HepG2 (cell line): ENCODE measurements around the gene SMAD3. TPM values are rescaled to one million over a fixed set of nuclear protein-coding genes. Genes with fewer than 3 reads are reported as not detected.

ENCODE experiments used
- ATAC-seq: fragments of 200-7000 bp; cut with Tn5 transposase; 3 replicates; pipeline ENCODE4 v1.9.1; 2020; ENCODE audit warnings: mild to moderate bottlenecking, moderate library complexity
- BruUV-seq: library from RNA; stranded (reverse); fragments of 400-500 nt; replicated peaks from 2 replicates; lab custom pipeline; 2021; lab: Mats Ljungman, UMichigan
- CTCF ChIA-PET: fragments of 300-600 bp; formaldehyde crosslinking; extraction: SDS; loops from one replicate; lab custom pipeline; 2021; ENCODE audit warnings: low total read pairs, inconsistent platforms, low intra/inter-chr PET ratio; lab: Yijun Ruan, JAX
- POLR2A ChIA-PET: fragments of 350-600 bp; sonication (Branson Sonifier 250); formaldehyde crosslinking; loops from one replicate; lab custom pipeline; 2020; ENCODE audit warnings: antibody characterized with exemption, inconsistent platforms; lab: Yijun Ruan, JAX
- DNase-seq: peaks from one replicate; pipeline ENCODE4 v3.0.0-alpha.2; 2015; ENCODE audit warnings: low spot score
- FAIRE-seq: peaks from 3 replicates; lab custom pipeline; 2011; peaks lifted over from hg19 to GRCh38; lab: Jason Lieb, UNC
- H2AFZ ChIP-seq: one replicate; pipeline ENCODE4 v1.6.1; 2011; ENCODE audit warnings: low read length, inconsistent platforms
- H3K27ac ChIP-seq: fragments of 300-600 bp; 3 replicates; pipeline ENCODE4 v1.8.0; 2011; ENCODE audit warnings: mixed run types, mild to moderate bottlenecking, mixed read lengths, low read length, inconsistent platforms; ENCODE audit not compliant: insufficient read depth; ENCODE audit errors: extremely low read length
- H3K27me3 ChIP-seq, 2 experiments: fragments of 200-600 bp in 1 of 2; 2 replicates in 1 of 2; 3 replicates in 1 of 2; pipeline versions ENCODE4 v1.6.0 to v1.8.0; 2011; ENCODE audit warnings: low read length in 2 of 2, mild to moderate bottlenecking in 2 of 2, moderate library complexity in 2 of 2, inconsistent platforms in 1 of 2; ENCODE audit not compliant: insufficient read depth in 2 of 2, control insufficient read depth in 1 of 2
- H3K36me3 ChIP-seq, 2 experiments: fragments of 200-600 bp in 1 of 2; replicated peaks in 1 of 2; 2 replicates in 1 of 2; 3 replicates in 1 of 2; pipeline versions ENCODE4 v1.5.1 to v1.8.0; 2011; ENCODE audit warnings: low read length in 2 of 2, inconsistent platforms in 1 of 2; ENCODE audit not compliant: insufficient read depth in 2 of 2, control insufficient read depth in 1 of 2
- H3K4me1 ChIP-seq: 2 replicates; pipeline ENCODE4 v1.5.1; 2012; ENCODE audit warnings: low read length, inconsistent platforms; ENCODE audit not compliant: insufficient read depth
- H3K4me2 ChIP-seq: 2 replicates; pipeline ENCODE4 v1.6.0; 2011; ENCODE audit warnings: low read depth, low read length, inconsistent platforms
- H3K4me3 ChIP-seq, 3 experiments: fragments of 200-600 bp in 1 of 3; sonication (generic), shearing (Covaris generic) in 1 of 3; replicated peaks in 1 of 3; 2 replicates each; pipeline ENCODE4 v1.5.1; 2011 to 2016; ENCODE audit warnings: low read length in 3 of 3, inconsistent platforms in 2 of 3, low read depth in 2 of 3, mild to moderate bottlenecking in 2 of 3, control low read depth in 1 of 3, mixed read lengths in 1 of 3; ENCODE audit not compliant: insufficient read depth in 1 of 3
- H3K79me2 ChIP-seq: one replicate; pipeline ENCODE4 v1.6.1; 2011; ENCODE audit warnings: low read length, inconsistent platforms; ENCODE audit not compliant: insufficient read depth
- H3K9ac ChIP-seq: 2 replicates; pipeline ENCODE4 v1.6.0; 2011; ENCODE audit warnings: mild to moderate bottlenecking, low read depth, low read length, inconsistent platforms; ENCODE audit not compliant: insufficient read depth
- H3K9me3 ChIP-seq: 2 replicates; pipeline ENCODE4 v1.5.1; 2012; ENCODE audit warnings: mild to moderate bottlenecking, low read length
- H4K20me1 ChIP-seq: 2 replicates; pipeline ENCODE4 v1.6.0; 2011; ENCODE audit warnings: inconsistent platforms, mild to moderate bottlenecking, low read length, moderate library complexity; ENCODE audit not compliant: insufficient read depth
- BRCA1 ChIP-seq: sonication (generic); formaldehyde crosslinking; IDR thresholded peaks from 2 replicates; pipeline ENCODE4 v1.4.0; 2020; ENCODE audit warnings: missing genetic modification reagents
- ETS1 ChIP-seq: sonication (generic); formaldehyde crosslinking; IDR thresholded peaks from 2 replicates; pipeline ENCODE4 v1.4.0; 2020; ENCODE audit warnings: missing genetic modification reagents
- GTF2F1 ChIP-seq: fragments of 150-350 bp; IDR thresholded peaks from 2 replicates; pipeline ENCODE4 v1.6.1; 2014; ENCODE audit warnings: low read length
- HOXA5 ChIP-seq: sonication (generic); formaldehyde crosslinking; IDR thresholded peaks from 2 replicates; pipeline ENCODE4 v1.4.0; 2020; ENCODE audit warnings: missing genetic modification reagents
- IKZF1 ChIP-seq: fragments of 450-650 bp; IDR thresholded peaks from 2 replicates; pipeline ENCODE4 v1.7.1; 2016
- IKZF5 ChIP-seq: IDR thresholded peaks from 2 replicates; pipeline ENCODE4 v1.6.1; 2018; ENCODE audit warnings: missing genetic modification reagents, mild to moderate bottlenecking, missing compliant biosample characterization
- JUND ChIP-seq: sonication (generic); formaldehyde crosslinking; IDR thresholded peaks from 2 replicates; pipeline ENCODE4 v1.8.0; 2022; ENCODE audit warnings: mild to moderate bottlenecking, missing genetic modification reagents
- NFE2L1 ChIP-seq: sonication (generic); formaldehyde crosslinking; IDR thresholded peaks from 2 replicates; pipeline ENCODE4 v1.4.0; 2020; ENCODE audit warnings: missing genetic modification reagents, mild to moderate bottlenecking, borderline replicate concordance
- PBX3 ChIP-seq: sonication (generic); formaldehyde crosslinking; IDR thresholded peaks from 2 replicates; pipeline ENCODE4 v1.8.1; 2023; ENCODE audit warnings: missing genetic modification reagents, inconsistent platforms, borderline replicate concordance
- REL ChIP-seq: sonication (generic); formaldehyde crosslinking; conservative IDR thresholded peaks from 2 replicates; pipeline ENCODE4 v1.8.0; 2022; ENCODE audit warnings: mild to moderate bottlenecking, missing genetic modification reagents, moderate library complexity
- SMAD9 ChIP-seq: sonication (generic); formaldehyde crosslinking; IDR thresholded peaks from 2 replicates; pipeline ENCODE4 v1.5.1; 2020; ENCODE audit warnings: mild to moderate bottlenecking, missing genetic modification reagents
- SNAPC2 ChIP-seq: sonication (generic); formaldehyde crosslinking; IDR thresholded peaks from 2 replicates; pipeline ENCODE4 v1.8.1; 2022; ENCODE audit warnings: mild to moderate bottlenecking, missing genetic modification reagents
- ZNF550 ChIP-seq: sonication (generic); formaldehyde crosslinking; IDR thresholded peaks from 2 replicates; pipeline ENCODE4 v1.4.0; 2020; ENCODE audit warnings: mild to moderate bottlenecking, missing genetic modification reagents, borderline replicate concordance
- ZNF784 ChIP-seq: sonication (generic); formaldehyde crosslinking; IDR thresholded peaks from 2 replicates; pipeline ENCODE4 v1.5.1; 2020; ENCODE audit warnings: missing genetic modification reagents, mild to moderate bottlenecking, borderline replicate concordance
- WGBS: methylation state at CpG from one replicate; pipeline ENCODE4 v1.1.6; 2017; ENCODE audit warnings: low lambda C conversion rate; 5-methylcytosine and 5-hydroxymethylcytosine counted together
- in situ Hi-C: cut with HindIII; loops from 2 replicates; pipeline ENCODE4 v1.10.0; 2017; ENCODE audit warnings: low pct_unique_long_range_greater_than_20kb; ENCODE audit not compliant: extremely low pct_ligation_motif_present
- intact Hi-C: fragments of 100-400 bp; cut with micrococcal nuclease; formaldehyde crosslinking; loops from one replicate; pipeline ENCODE4 v1.10.0; 2022; ENCODE audit not compliant: unreplicated experiment
- polyA plus RNA-seq, 8 experiments: library from polyadenylated mRNA; depleted of rRNA in 3 of 8; stranded (reverse) in 7 of 8; unstranded in 1 of 8; fragments of >200 nt; fragmentation: Illumina TruSeq in 4 of 8; extraction: Trizol in 4 of 8; gene quantifications; 2 replicates each; pipeline versions ENCODE4 v1.2.1 to v1.2.3, GENCODE V29; 2011 to 2016; ENCODE audit warnings: low read depth in 4 of 8, missing spikeins in 1 of 8, mixed read lengths in 1 of 8; ENCODE audit not compliant: insufficient read depth in 1 of 8
- total RNA-seq, 5 experiments: library from RNA; depleted of rRNA; stranded (reverse); fragments of >200 nt; fragmentation: Illumina TruSeq; extraction: Trizol; gene quantifications; 2 replicates each; pipeline ENCODE4 v1.2.3, GENCODE V29; 2016; ENCODE audit warnings: low read depth in 1 of 5
- TF ChIP-seq, protein P1 (sequence below): sonication (generic); formaldehyde crosslinking; IDR thresholded peaks from 2 replicates; pipeline ENCODE4 v1.5.1; 2020; ENCODE audit warnings: missing genetic modification reagents, mild to moderate bottlenecking, borderline replicate concordance
- TF ChIP-seq, protein P2 (sequence below): sonication (generic); formaldehyde crosslinking; IDR thresholded peaks from 2 replicates; pipeline ENCODE4 v1.8.0; 2022; ENCODE audit warnings: mild to moderate bottlenecking, missing genetic modification reagents, borderline replicate concordance

The SMAD3 gene
- total and polyA plus RNA-seq, 2 of the 13 experiments (the other 11 are each of a cell fraction or from before 2014, with no cell fraction given), result 8.6 to 56.3 TPM

GRCh38 chr15:67135494-67135893 is 70.1 kb downstream of the SMAD3 start:
- FAIRE-seq (peak; percentile 64), DNase-seq (peak; percentile 71), ATAC-seq (peak; percentile 71)
- H2AFZ ChIP-seq, result no peak overlapping the region
- ChIA-PET CTCF (no interaction called here), POLR2A (interaction anchor here (0.6 to 4.1 kb wide), 12 partner anchors 10 to 88 kb away, joined by 3 to 37 read pairs (median 6); partner anchors contain the start of gene SMAD3)
- H3K79me2 ChIP-seq, result peaks cover 84% of the 10 kb centered on the region
- in situ Hi-C loops (no loop called here), intact Hi-C loops (loop anchor here (1.0 to 2.0 kb wide), 2 partner anchors 28 to 31 kb away; no protein-coding TSS in a partner anchor)
- H3K9me3 ChIP-seq, result no peaks in the 10 kb centered on the region
- peaks cover 76% of the 10 kb centered on the region for H4K20me1 ChIP-seq
- peak overlapping the region; percentile 65 for H3K4me2 ChIP-seq
- no TSS peak for BruUV-seq
- H3K36me3 ChIP-seq, result peaks cover 0 to 6% of the 10 kb centered on the region in 2 experiments; a peak in 2 of 5 replicates
- 1% methylated on average over 4 of the region's 4 CpGs for WGBS
- H3K27ac ChIP-seq, result peak overlapping the region; percentile 60
- peaks cover 91% of the 10 kb centered on the region for H3K4me1 ChIP-seq
- no peak overlapping the region for H3K9ac ChIP-seq
- H3K27me3 ChIP-seq, result no peaks in the 10 kb centered on the region
- H3K4me3 ChIP-seq, result peak overlapping the region in 1 of 3 experiments; percentile 44; a peak in 1 of 6 replicates
- TF ChIP-seq ZNF784 (CRISPR knock-in tag) (no peak), ZNF550 (CRISPR knock-in tag) (no peak), JUND (CRISPR knock-in tag) (no peak), HOXA5 (CRISPR knock-in tag) (no peak), NFE2L1 (no peak), IKZF1 (no peak), BRCA1 (CRISPR knock-in tag) (no peak), IKZF5 (no peak), GTF2F1 (no peak), PBX3 (CRISPR knock-in tag) (no peak), SMAD9 (CRISPR knock-in tag) (no peak), SNAPC2 (CRISPR knock-in tag) (no peak), REL (CRISPR knock-in tag) (no peak), ETS1 (CRISPR knock-in tag) (no peak)
- TF ChIP-seq, protein P1, sequence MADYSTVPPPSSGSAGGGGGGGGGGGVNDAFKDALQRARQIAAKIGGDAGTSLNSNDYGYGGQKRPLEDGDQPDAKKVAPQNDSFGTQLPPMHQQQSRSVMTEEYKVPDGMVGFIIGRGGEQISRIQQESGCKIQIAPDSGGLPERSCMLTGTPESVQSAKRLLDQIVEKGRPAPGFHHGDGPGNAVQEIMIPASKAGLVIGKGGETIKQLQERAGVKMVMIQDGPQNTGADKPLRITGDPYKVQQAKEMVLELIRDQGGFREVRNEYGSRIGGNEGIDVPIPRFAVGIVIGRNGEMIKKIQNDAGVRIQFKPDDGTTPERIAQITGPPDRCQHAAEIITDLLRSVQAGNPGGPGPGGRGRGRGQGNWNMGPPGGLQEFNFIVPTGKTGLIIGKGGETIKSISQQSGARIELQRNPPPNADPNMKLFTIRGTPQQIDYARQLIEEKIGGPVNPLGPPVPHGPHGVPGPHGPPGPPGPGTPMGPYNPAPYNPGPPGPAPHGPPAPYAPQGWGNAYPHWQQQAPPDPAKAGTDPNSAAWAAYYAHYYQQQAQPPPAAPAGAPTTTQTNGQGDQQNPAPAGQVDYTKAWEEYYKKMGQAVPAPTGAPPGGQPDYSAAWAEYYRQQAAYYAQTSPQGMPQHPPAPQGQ, result no peak
- TF ChIP-seq, protein P2, sequence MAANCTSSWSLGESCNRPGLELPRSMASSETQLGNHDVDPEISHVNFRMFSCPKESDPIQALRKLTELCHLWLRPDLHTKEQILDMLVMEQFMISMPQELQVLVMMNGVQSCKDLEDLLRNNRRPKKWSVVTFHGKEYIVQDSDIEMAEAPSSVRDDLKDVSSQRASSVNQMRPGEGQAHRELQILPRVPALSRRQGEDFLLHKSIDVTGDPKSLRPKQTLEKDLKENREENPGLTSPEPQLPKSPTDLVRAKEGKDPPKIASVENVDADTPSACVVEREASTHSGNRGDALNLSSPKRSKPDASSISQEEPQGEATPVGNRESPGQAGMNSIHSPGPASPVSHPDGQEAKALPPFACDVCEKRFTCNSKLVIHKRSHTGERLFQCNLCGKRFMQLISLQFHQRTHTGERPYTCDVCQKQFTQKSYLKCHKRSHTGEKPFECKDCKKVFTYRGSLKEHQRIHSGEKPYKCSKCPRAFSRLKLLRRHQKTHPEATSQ (CRISPR knock-in tag), result no peak
